GM12875 (cell line): ENCODE data around the gene SLC1A5.

Experiments used
- H3K4me3 ChIP-seq: one replicate; pipeline ENCODE4 v1.5.1; 2011; ENCODE audit warnings: low read depth, low read length, control low read depth
- TF ChIP-seq, protein P1 (sequence below): IDR thresholded peaks from 2 replicates; pipeline ENCODE4 v1.5.1; 2011; ENCODE audit warnings: low read depth, mild to moderate bottlenecking, control low read depth, inconsistent platforms, low read length, moderate library complexity, borderline replicate concordance; ENCODE audit not compliant: insufficient read depth

Gene SLC1A5

DNA sequence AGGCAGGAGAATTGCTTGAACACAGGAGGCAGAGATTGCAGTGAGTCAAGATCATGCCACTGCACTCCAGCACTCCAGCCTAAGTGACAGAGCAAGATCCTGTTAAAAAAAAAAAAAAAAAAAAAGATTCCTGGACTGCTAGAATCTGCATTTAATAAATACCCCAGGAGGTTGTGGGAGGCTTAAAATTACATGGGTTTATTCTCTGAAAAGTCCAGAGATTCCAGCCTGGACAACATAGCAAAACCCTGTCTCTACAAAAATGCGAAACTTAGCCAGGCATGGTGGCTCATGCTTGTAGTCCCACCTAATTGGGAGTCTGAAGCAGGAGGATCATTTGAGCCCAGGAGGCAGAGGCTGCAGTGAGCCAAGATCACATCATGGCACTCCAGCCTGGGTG lies 9.5 kb upstream of the SLC1A5 start:
- H3K4me3 ChIP-seq, result no peak overlapping the region
- TF ChIP-seq, protein P1, sequence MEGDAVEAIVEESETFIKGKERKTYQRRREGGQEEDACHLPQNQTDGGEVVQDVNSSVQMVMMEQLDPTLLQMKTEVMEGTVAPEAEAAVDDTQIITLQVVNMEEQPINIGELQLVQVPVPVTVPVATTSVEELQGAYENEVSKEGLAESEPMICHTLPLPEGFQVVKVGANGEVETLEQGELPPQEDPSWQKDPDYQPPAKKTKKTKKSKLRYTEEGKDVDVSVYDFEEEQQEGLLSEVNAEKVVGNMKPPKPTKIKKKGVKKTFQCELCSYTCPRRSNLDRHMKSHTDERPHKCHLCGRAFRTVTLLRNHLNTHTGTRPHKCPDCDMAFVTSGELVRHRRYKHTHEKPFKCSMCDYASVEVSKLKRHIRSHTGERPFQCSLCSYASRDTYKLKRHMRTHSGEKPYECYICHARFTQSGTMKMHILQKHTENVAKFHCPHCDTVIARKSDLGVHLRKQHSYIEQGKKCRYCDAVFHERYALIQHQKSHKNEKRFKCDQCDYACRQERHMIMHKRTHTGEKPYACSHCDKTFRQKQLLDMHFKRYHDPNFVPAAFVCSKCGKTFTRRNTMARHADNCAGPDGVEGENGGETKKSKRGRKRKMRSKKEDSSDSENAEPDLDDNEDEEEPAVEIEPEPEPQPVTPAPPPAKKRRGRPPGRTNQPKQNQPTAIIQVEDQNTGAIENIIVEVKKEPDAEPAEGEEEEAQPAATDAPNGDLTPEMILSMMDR, result no peak

DNA sequence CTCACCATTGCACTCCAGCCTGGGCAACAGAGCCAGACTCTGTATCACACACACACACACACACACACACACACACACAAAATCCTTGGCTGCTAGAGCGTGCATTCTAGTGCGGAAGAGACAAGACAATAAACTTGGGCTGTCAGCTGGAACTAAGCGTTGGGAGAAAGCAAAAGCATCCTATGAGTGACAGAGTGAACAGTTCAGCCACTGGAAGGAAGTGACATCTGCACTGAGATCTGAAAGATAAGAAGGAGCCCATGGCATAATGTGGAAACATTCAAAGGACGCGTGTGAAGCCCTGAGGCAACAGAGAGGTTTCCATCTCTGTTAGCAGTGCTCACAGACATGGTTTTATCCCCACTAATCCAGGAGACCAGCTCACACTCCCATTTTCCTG lies 3.5 kb upstream of the SLC1A5 start:
- H3K4me3 ChIP-seq, result no peak overlapping the region
- TF ChIP-seq, protein P1, result no peak

DNA sequence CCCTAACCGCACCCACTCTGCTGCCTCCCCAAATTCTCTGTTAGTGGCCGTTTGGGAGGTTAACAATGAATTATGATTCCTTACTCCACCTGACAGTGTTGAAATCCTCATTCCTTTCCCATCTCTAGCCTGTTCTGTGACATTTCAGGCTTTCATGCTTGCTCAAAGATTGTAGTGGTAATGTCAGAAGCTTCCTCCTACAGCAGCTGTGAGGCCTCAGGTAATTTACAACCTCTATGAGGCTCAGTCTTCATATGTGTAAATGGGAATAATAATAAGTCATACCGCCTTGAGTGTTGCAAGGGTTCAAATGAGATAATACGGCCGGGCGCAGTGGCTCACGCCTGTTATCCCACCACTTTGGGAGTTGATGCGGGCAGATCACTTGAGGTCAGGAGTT lies 977 bp upstream of the SLC1A5 start:
- H3K4me3 ChIP-seq, result no peak overlapping the region
- TF ChIP-seq, protein P1, result no peak

GRCh38 chr19:46788968-46789338 lies 559 bp upstream of the SLC1A5 start:
- TF ChIP-seq, protein P1, result no peak
- no peak overlapping the region for H3K4me3 ChIP-seq

GRCh38 chr19:46787331-46788261 lies 798 bp downstream of the SLC1A5 start:
- H3K4me3 ChIP-seq, result peak overlapping the region; percentile 90
- TF ChIP-seq, protein P1, result no peak

GRCh38 chr19:46787040-46787330 lies 1.4 kb downstream of the SLC1A5 start:
- TF ChIP-seq, protein P1, result no peak

More at GRCh38 chr19:46787040-46787330, 1.4 kb downstream of the SLC1A5 start:
- peak overlapping the region; percentile 90 for H3K4me3 ChIP-seq
